ENCODE results near the gene ASB16. TPM values are rescaled to one million over a fixed set of nuclear protein-coding genes. Genes with fewer than 3 reads are reported as not detected.
A peak's percentile ranks its signal among the peaks of the same experiment; 100 is the strongest.

ASB16 gene
- polyA plus RNA-seq, 1 experiment, result not detected

GRCh38 chr17:44191369-44191768, 20.9 kb downstream of the ASB16 start:
- no peaks in the 10 kb centered on the region; the same call in 1 of the 2 replicates for H3K9me3 ChIP-seq (ENCODE audit: control insufficient read depth, insufficient read depth, low read length)
- ChIA-PET CTCF (no interaction called here), POLR2A (interaction anchor here (0.6 to 2.7 kb wide), 3 partner anchors 7 to 29 kb away, joined by 3 to 18 read pairs (median 4); partner anchors contain the start of gene ATXN7L3)
- no peaks in the 10 kb centered on the region for H3K27me3 ChIP-seq (ENCODE audit: control insufficient read depth, insufficient read depth, low read length)
- H3K27ac ChIP-seq (ENCODE audit: low read depth, low read length), result no peak overlapping the region
- no peak for DNase-seq (ENCODE audit: low read depth, low spot score)
- no peak for TF ChIP-seq CTCF (IDR thresholded peaks at IDR 0.05; ENCODE audit: low read depth, low read length)
- no peak overlapping the region for H3K4me3 ChIP-seq (ENCODE audit: low read depth, low read length)

GRCh38 chr17:44191941-44192496, 21.5 kb downstream of the ASB16 start:
- Histone ChIP-seq H3K27ac (ENCODE audit: low read depth, low read length) (no peak overlapping the region), H3K4me3 (ENCODE audit: low read depth, low read length) (no peak overlapping the region), H3K27me3 (ENCODE audit: control insufficient read depth, insufficient read depth, low read length) (no peaks in the 10 kb centered on the region), H3K9me3 (ENCODE audit: control insufficient read depth, insufficient read depth, low read length) (no peaks in the 10 kb centered on the region; the same call in 1 of the 2 replicates)
- no peak for TF ChIP-seq CTCF (IDR thresholded peaks at IDR 0.05; ENCODE audit: low read depth, low read length)
- DNase-seq (ENCODE audit: low read depth, low spot score), result no peak
- ChIA-PET CTCF (no interaction called here), POLR2A (interaction anchor here (0.6 to 1.0 kb wide), 3 partner anchors 14 to 30 kb away, joined by 3 to 4 read pairs (median 4); no protein-coding TSS in a partner anchor)

- ChIA-PET POLR2A (interaction anchor here (1.0 kb wide), 1 partner anchor 18 kb away, joined by 4 read pairs; no protein-coding TSS in a partner anchor), CTCF (interaction anchor here (0.6 kb wide), 1 partner anchor 138 kb away, joined by 6 read pairs; no protein-coding TSS in a partner anchor)
- H3K4me3 ChIP-seq (ENCODE audit: low read depth, low read length), result no peak overlapping the region
- H3K9me3 ChIP-seq (ENCODE audit: control insufficient read depth, insufficient read depth, low read length), result no peaks in the 10 kb centered on the region
- DNase-seq (ENCODE audit: low read depth, low spot score), result no peak
- no peak overlapping the region for H3K27ac ChIP-seq (ENCODE audit: low read depth, low read length)
- no peak for TF ChIP-seq CTCF (IDR thresholded peaks at IDR 0.05; ENCODE audit: low read depth, low read length)
- no peaks in the 10 kb centered on the region for H3K27me3 ChIP-seq (ENCODE audit: control insufficient read depth, insufficient read depth, low read length)
These were observed 22.2 kb downstream of the ASB16 start for GRCh38 chr17:44192750-44193149.

- peak overlapping the region; percentile 70 for H3K27ac ChIP-seq (ENCODE audit: low read depth, low read length)
- H3K27me3 ChIP-seq (ENCODE audit: control insufficient read depth, insufficient read depth, low read length), result no peaks in the 10 kb centered on the region
- no peak overlapping the region for H3K4me3 ChIP-seq (ENCODE audit: low read depth, low read length)
- no peak for TF ChIP-seq CTCF (IDR thresholded peaks at IDR 0.05; ENCODE audit: low read depth, low read length)
- POLR2A ChIA-PET, result interaction anchor here (0.8 kb wide), 1 partner anchor 15 kb away, joined by 4 read pairs; no protein-coding TSS in a partner anchor
- H3K9me3 ChIP-seq (ENCODE audit: control insufficient read depth, insufficient read depth, low read length), result no peaks in the 10 kb centered on the region
- no peak for DNase-seq (ENCODE audit: low read depth, low spot score)
- CTCF ChIA-PET, result interaction anchor here (0.6 kb wide), 1 partner anchor 137 kb away, joined by 6 read pairs; no protein-coding TSS in a partner anchor
These were observed 23.0 kb downstream of the ASB16 start for GRCh38 chr17:44193326-44194084.

- Histone ChIP-seq H3K27me3 (ENCODE audit: control insufficient read depth, insufficient read depth, low read length) (no peaks in the 10 kb centered on the region), H3K4me3 (ENCODE audit: low read depth, low read length) (no peak overlapping the region), H3K27ac (ENCODE audit: low read depth, low read length) (no peak overlapping the region), H3K9me3 (ENCODE audit: control insufficient read depth, insufficient read depth, low read length) (no peaks in the 10 kb centered on the region)
- ChIA-PET CTCF (no interaction called here), POLR2A (interaction anchor here (2.8 kb wide), 1 partner anchor 11 kb away, joined by 14 read pairs; the partner anchor contains the start of gene TMUB2)
- no peak for TF ChIP-seq CTCF (IDR thresholded peaks at IDR 0.05; ENCODE audit: low read depth, low read length)
- DNase-seq (ENCODE audit: low read depth, low spot score), result no peak
These were observed 26.6 kb downstream of the ASB16 start for GRCh38 chr17:44197107-44197506.
